Measurements from ENCODE around the gene TRIOBP.

Gene TRIOBP

DNA sequence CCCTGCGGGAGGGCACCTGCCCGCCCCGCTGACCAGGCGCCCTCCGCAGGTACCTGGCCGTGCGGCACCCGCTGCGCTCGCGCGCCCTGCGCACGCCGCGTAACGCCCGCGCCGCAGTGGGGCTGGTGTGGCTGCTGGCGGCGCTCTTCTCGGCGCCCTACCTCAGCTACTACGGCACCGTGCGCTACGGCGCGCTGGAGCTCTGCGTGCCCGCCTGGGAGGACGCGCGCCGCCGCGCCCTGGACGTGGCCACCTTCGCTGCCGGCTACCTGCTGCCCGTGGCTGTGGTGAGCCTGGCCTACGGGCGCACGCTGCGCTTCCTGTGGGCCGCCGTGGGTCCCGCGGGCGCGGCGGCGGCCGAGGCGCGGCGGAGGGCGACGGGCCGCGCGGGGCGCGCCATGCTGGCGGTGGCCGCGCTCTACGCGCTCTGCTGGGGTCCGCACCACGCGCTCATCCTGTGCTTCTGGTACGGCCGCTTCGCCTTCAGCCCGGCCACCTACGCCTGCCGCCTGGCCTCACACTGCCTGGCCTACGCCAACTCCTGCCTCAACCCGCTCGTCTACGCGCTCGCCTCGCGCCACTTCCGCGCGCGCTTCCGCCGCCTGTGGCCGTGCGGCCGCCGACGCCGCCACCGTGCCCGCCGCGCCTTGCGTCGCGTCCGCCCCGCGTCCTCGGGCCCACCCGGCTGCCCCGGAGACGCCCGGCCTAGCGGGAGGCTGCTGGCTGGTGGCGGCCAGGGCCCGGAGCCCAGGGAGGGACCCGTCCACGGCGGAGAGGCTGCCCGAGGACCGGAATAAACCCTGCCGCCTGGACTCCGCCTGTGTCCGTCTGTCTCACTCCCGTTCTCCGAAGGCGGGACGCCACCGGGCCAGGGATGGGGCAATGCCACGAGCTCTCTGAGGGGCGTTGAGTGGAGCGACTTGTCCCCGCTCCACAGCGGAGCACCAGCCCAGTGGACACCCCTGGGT lies 128.1 kb downstream of the TRIOBP start:
- Histone ChIP-seq H3K27me3 (replicated peaks) (no peaks in the 10 kb centered on the region), H3K36me3 (replicated peaks) (peaks cover 2% of the 10 kb centered on the region), H3K4me3 (ENCODE audit: low read depth, low read length) (peak overlapping the region; percentile 45), H3K27ac (no peak overlapping the region)
- in situ Hi-C loops (cut with HindIII; ENCODE audit: low pct_ligation_motif_present, low sequenced_read_pairs): no loop called here
- DNase-seq: no peak
- TF ChIP-seq, protein P1, sequence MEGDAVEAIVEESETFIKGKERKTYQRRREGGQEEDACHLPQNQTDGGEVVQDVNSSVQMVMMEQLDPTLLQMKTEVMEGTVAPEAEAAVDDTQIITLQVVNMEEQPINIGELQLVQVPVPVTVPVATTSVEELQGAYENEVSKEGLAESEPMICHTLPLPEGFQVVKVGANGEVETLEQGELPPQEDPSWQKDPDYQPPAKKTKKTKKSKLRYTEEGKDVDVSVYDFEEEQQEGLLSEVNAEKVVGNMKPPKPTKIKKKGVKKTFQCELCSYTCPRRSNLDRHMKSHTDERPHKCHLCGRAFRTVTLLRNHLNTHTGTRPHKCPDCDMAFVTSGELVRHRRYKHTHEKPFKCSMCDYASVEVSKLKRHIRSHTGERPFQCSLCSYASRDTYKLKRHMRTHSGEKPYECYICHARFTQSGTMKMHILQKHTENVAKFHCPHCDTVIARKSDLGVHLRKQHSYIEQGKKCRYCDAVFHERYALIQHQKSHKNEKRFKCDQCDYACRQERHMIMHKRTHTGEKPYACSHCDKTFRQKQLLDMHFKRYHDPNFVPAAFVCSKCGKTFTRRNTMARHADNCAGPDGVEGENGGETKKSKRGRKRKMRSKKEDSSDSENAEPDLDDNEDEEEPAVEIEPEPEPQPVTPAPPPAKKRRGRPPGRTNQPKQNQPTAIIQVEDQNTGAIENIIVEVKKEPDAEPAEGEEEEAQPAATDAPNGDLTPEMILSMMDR (IDR thresholded peaks at IDR 0.05; ENCODE audit: low read depth, low read length, missing control alignments): no peak
